ENCODE results near the gene SRPX. TPM values are rescaled to one million over a fixed set of nuclear protein-coding genes. Genes with fewer than 3 reads are reported as not detected.

SRPX gene
- total RNA-seq (2022; extraction: Qiagen RNA extraction; ENCODE audit: low read depth): 4.8 to 8.5 TPM (median 7.5 TPM) in 5 replicates

GRCh38 chrX:38220415-38221390, at the start of gene SRPX:
TSS of gene SRPX (minus strand) at chrX:38220871. CDS start at chrX:38220792, 79 bp downstream.

Other genes starting within 250 kb of the SRPX start
- 0.16 to 0.40 TPM (median 0.31 TPM) in 5 replicates for gene SYTL5, start 214.3 kb downstream of the SRPX start, total RNA-seq (2022; extraction: Qiagen RNA extraction; ENCODE audit: low read depth)
- gene RPGR, start 106.6 kb upstream of the SRPX start, total RNA-seq (2022; extraction: Qiagen RNA extraction; ENCODE audit: low read depth): 10.0 to 16.3 TPM (median 10.6 TPM) in 5 replicates
- gene OTC, start 131.7 kb upstream of the SRPX start, total RNA-seq (2022; extraction: Qiagen RNA extraction; ENCODE audit: low read depth): not detected in 5 replicates